ENCODE data around the gene PIK3R4. TPM values are rescaled to one million over a fixed set of nuclear protein-coding genes. Genes with fewer than 3 reads are reported as not detected.

The PIK3R4 gene
- total RNA-seq, 1 donor: 37.1 TPM

GRCh38 chr3:130748467-130748861, 1.8 kb upstream of the PIK3R4 start:
- no peak for DNase-seq (ENCODE audit: low read depth)
- H3K4me3 ChIP-seq (ENCODE audit: low read depth, low read length): no peak overlapping the region
- TF ChIP-seq CTCF (IDR thresholded peaks at IDR 0.05; ENCODE audit: insufficient read depth, low read length): no peak

GRCh38 chr3:130743354-130743753, 3.3 kb downstream of the PIK3R4 start:
- no peak for TF ChIP-seq CTCF (IDR thresholded peaks at IDR 0.05; ENCODE audit: insufficient read depth, low read length)
- no peak for DNase-seq (ENCODE audit: low read depth)
- no peak overlapping the region for H3K4me3 ChIP-seq (ENCODE audit: low read depth, low read length)

GRCh38 chr3:130741946-130742610, 4.6 kb downstream of the PIK3R4 start:
- no peak for DNase-seq (ENCODE audit: low read depth)
- no peak for TF ChIP-seq CTCF (IDR thresholded peaks at IDR 0.05; ENCODE audit: insufficient read depth, low read length)
- no peak overlapping the region for H3K4me3 ChIP-seq (ENCODE audit: low read depth, low read length)

GRCh38 chr3:130739848-130740247, 6.8 kb downstream of the PIK3R4 start:
- TF ChIP-seq CTCF (IDR thresholded peaks at IDR 0.05; ENCODE audit: insufficient read depth, low read length): no peak
- H3K4me3 ChIP-seq (ENCODE audit: low read depth, low read length): no peak overlapping the region
- DNase-seq (ENCODE audit: low read depth): no peak

- TF ChIP-seq CTCF (IDR thresholded peaks at IDR 0.05; ENCODE audit: insufficient read depth, low read length): no peak
- no peak for DNase-seq (ENCODE audit: low read depth)
- H3K4me3 ChIP-seq (ENCODE audit: low read depth, low read length): no peak overlapping the region
Observed at GRCh38 chr3:130738241-130738640, 8.4 kb downstream of the PIK3R4 start.

GRCh38 chr3:130737622-130738021, 9.0 kb downstream of the PIK3R4 start:
- no peak for TF ChIP-seq CTCF (IDR thresholded peaks at IDR 0.05; ENCODE audit: insufficient read depth, low read length)
- H3K4me3 ChIP-seq (ENCODE audit: low read depth, low read length): no peak overlapping the region
- no peak for DNase-seq (ENCODE audit: low read depth)

Data from fibroblast of the aortic adventitia (primary cell).